ENCODE data around the gene SPSB2.

GRCh38 chr12:6831450-6831995, 41.6 kb downstream of the SPSB2 start:
- TF ChIP-seq POLR2A (IDR thresholded peaks at IDR 0.05; ENCODE audit: low read length) (no peak), GATA1 (IDR thresholded peaks at IDR 0.05; ENCODE audit: low read depth, low read length) (no peak)
